Uterus (tissue), 4 donors: Measurements from ENCODE around the gene PES1. TPM values are rescaled to one million over a fixed set of nuclear protein-coding genes. Genes with fewer than 3 reads are reported as not detected.
"Not testable (repeated sequence)": the region's sequence is repeated elsewhere in the genome, so short reads cannot be mapped to it uniquely, and the experiment has no call there.

Experiments
- DNase-seq, 2 donors: peaks; one replicate each; pipeline ENCODE4 v3.0.0-alpha.2; 2019 to 2020
- H3K27ac ChIP-seq, 2 donors: fragments of 200-600 bp; sonication (generic); 1 replicate in 1 of 2; 2 replicates in 1 of 2; pipeline ENCODE4 v1.5.1; 2016 to 2018
- H3K27me3 ChIP-seq, 2 donors: fragments of 200-600 bp; sonication (generic); one replicate each; pipeline ENCODE4 v1.5.1; 2018 to 2019; ENCODE audit warnings: control low read depth in 1 of 2
- H3K36me3 ChIP-seq, 2 donors: fragments of 200-600 bp; sonication (generic); one replicate each; pipeline ENCODE4 v1.5.1; 2019; ENCODE audit warnings: control low read depth in 1 of 2
- H3K4me1 ChIP-seq, 2 donors: fragments of 200-600 bp; sonication (generic); one replicate each; pipeline ENCODE4 v1.5.1; 2018 to 2019; ENCODE audit warnings: control low read depth in 1 of 2
- H3K4me3 ChIP-seq, 2 donors: fragments of 200-600 bp; sonication (generic); 1 replicate in 1 of 2; 2 replicates in 1 of 2; pipeline ENCODE4 v1.5.1; 2018 to 2019; ENCODE audit warnings: mild to moderate bottlenecking in 1 of 2
- H3K9me3 ChIP-seq, 2 donors: fragments of 200-600 bp; sonication (generic); one replicate each; pipeline ENCODE4 v1.5.1; 2019; ENCODE audit warnings: control low read depth in 1 of 2
- CTCF ChIP-seq, 4 experiments: fragments of 200-600 bp in 2 of 4; fragments of 450-650 bp in 2 of 4; sonication (generic) in 2 of 4; IDR thresholded peaks; one replicate each; pipeline ENCODE4 v1.5.1; 2016 to 2019; ENCODE audit warnings: antibody characterized with exemption in 4 of 4, mild to moderate bottlenecking in 2 of 4, moderate library complexity in 1 of 4
- POLR2A ChIP-seq, 2 donors: fragments of 450-650 bp; IDR thresholded peaks; one replicate each; pipeline ENCODE4 v1.6.1; 2016; ENCODE audit warnings: antibody characterized with exemption in 2 of 2, mild to moderate bottlenecking in 1 of 2, moderate library complexity in 1 of 2
- intact Hi-C: fragments of 100-400 bp; cut with DNase I; formaldehyde crosslinking; loops from one replicate; pipeline ENCODE4 v1.15.1; 2023; ENCODE audit warnings: low total_unique reads
- total RNA-seq, 4 donors: library from RNA; depleted of rRNA in 3 of 4; stranded (reverse); fragments of >200 nt in 3 of 4; gene quantifications; one replicate each; pipeline versions ENCODE4 v1.1.0 to v1.2.4, GENCODE V29; 2014 to 2023
- donor health status: DM: yes; HTN: yes; CAD: no.

The PES1 gene
- total RNA-seq, 4 donors from 2014 or later: 13.5 to 67.5 (median 44.9) TPM

GRCh38 chr22:30564761-30565119, 27.0 kb downstream of the PES1 start:
- Histone ChIP-seq H3K27ac (no peak overlapping the region), H3K9me3 (no peaks in the 10 kb centered on the region), H3K27me3 (no peaks in the 10 kb centered on the region), H3K4me1 (no peaks in the 10 kb centered on the region), H3K4me3 (no peak overlapping the region), H3K36me3 (no peaks in the 10 kb centered on the region)
- TF ChIP-seq CTCF (IDR thresholded peaks at IDR 0.05) (no peak), POLR2A (IDR thresholded peaks at IDR 0.05) (no peak)
- intact Hi-C loops: no loop called here
- DNase-seq: no peak

- intact Hi-C loops: no loop called here
Observed at GRCh38 chr22:30564045-30564760, 27.5 kb downstream of the PES1 start.

GRCh38 chr22:30562366-30562765, 29.3 kb downstream of the PES1 start:
- H3K4me3 ChIP-seq: no peak overlapping the region
- no peak overlapping the region for H3K27ac ChIP-seq
- no peaks in the 10 kb centered on the region for H3K27me3 ChIP-seq
- TF ChIP-seq POLR2A (IDR thresholded peaks at IDR 0.05) (no peak), CTCF (IDR thresholded peaks at IDR 0.05) (no peak)
- no peaks in the 10 kb centered on the region for H3K9me3 ChIP-seq
- no peaks in the 10 kb centered on the region for H3K36me3 ChIP-seq
- H3K4me1 ChIP-seq: no peaks in the 10 kb centered on the region
- intact Hi-C loops: no loop called here
- no peak for DNase-seq

More at GRCh38 chr22:30564045-30564760, 27.5 kb downstream of the PES1 start:
- H3K9me3 ChIP-seq: no peaks in the 10 kb centered on the region
- H3K4me1 ChIP-seq: no peaks in the 10 kb centered on the region
- DNase-seq: no peak
- H3K27me3 ChIP-seq: no peaks in the 10 kb centered on the region
- no peak overlapping the region for H3K27ac ChIP-seq
- H3K4me3 ChIP-seq: no peak overlapping the region
- TF ChIP-seq POLR2A (IDR thresholded peaks at IDR 0.05): no peak
- no peak for TF ChIP-seq CTCF (IDR thresholded peaks at IDR 0.05)
- no peaks in the 10 kb centered on the region for H3K36me3 ChIP-seq

GRCh38 chr22:30561402-30562189, 30.1 kb downstream of the PES1 start:
- H3K4me1 ChIP-seq: no peaks in the 10 kb centered on the region
- no peaks in the 10 kb centered on the region for H3K27me3 ChIP-seq
- intact Hi-C loops: no loop called here
- no peak for DNase-seq
- H3K36me3 ChIP-seq: no peaks in the 10 kb centered on the region
- TF ChIP-seq CTCF (IDR thresholded peaks at IDR 0.05): no peak
- TF ChIP-seq POLR2A (IDR thresholded peaks at IDR 0.05): no peak
- no peaks in the 10 kb centered on the region for H3K9me3 ChIP-seq
- no peak overlapping the region for H3K27ac ChIP-seq
- H3K4me3 ChIP-seq: no peak overlapping the region

GRCh38 chr22:30560643-30561202, 31.0 kb downstream of the PES1 start:
- H3K4me3 ChIP-seq, H3K4me1 ChIP-seq, H3K27ac ChIP-seq, H3K36me3 ChIP-seq, H3K27me3 ChIP-seq, intact Hi-C loops, DNase-seq, H3K9me3 ChIP-seq: not testable (repeated sequence)
